Calu3 (cell line): ENCODE measurements around the gene TOPBP1. TPM values are rescaled to one million over a fixed set of nuclear protein-coding genes. Genes with fewer than 3 reads are reported as not detected.
"Not testable (repeated sequence)": the region's sequence is repeated elsewhere in the genome, so short reads cannot be mapped to it uniquely, and the experiment has no call there.

ENCODE experiments used
- BruUV-seq: library from RNA; stranded (reverse); fragments of 400-500 nt; replicated peaks from 2 replicates; lab custom pipeline; 2021; lab: Mats Ljungman, UMichigan
- CTCF ChIA-PET: fragments of 300-600 bp; sonication (Branson Sonifier 250); formaldehyde crosslinking; loops from one replicate; lab custom pipeline; 2022; ENCODE audit warnings: antibody characterized with exemption; lab: Charles Lee
- DNase-seq: peaks from one replicate; pipeline ENCODE4 v3.0.0; 2022
- H3K27ac Mint-ChIP-seq: one replicate; pipeline ENCODE4 v1.8.0; 2022; ENCODE audit warnings: mixed read lengths; ENCODE audit not compliant: unreplicated experiment
- H3K27me3 Mint-ChIP-seq: one replicate; pipeline ENCODE4 v1.8.0; 2022; ENCODE audit warnings: mixed read lengths; ENCODE audit not compliant: unreplicated experiment
- H3K36me3 Mint-ChIP-seq: one replicate; pipeline ENCODE4 v1.8.0; 2022; ENCODE audit warnings: mild to moderate bottlenecking, moderate library complexity, mixed read lengths; ENCODE audit not compliant: insufficient read depth, unreplicated experiment
- H3K4me1 Mint-ChIP-seq: one replicate; pipeline ENCODE4 v1.8.0; 2022; ENCODE audit warnings: mild to moderate bottlenecking, low read depth, mixed read lengths; ENCODE audit not compliant: unreplicated experiment
- H3K4me3 Mint-ChIP-seq: one replicate; pipeline ENCODE4 v1.8.0; 2022; ENCODE audit warnings: mild to moderate bottlenecking, low read depth, moderate library complexity, mixed read lengths; ENCODE audit not compliant: unreplicated experiment
- H3K9me3 Mint-ChIP-seq: one replicate; pipeline ENCODE4 v1.8.0; 2022; ENCODE audit warnings: low read depth, mixed read lengths; ENCODE audit not compliant: unreplicated experiment
- CTCF ChIP-seq: fragments of 200-600 bp; IDR thresholded peaks from one replicate; pipeline ENCODE4 v1.8.0; 2022; ENCODE audit warnings: antibody characterized with exemption; ENCODE audit not compliant: unreplicated experiment
- intact Hi-C: fragments of 100-400 bp; cut with micrococcal nuclease; formaldehyde crosslinking; loops from one replicate; pipeline ENCODE4 v1.10.0; 2022; ENCODE audit not compliant: unreplicated experiment
- total RNA-seq: library from RNA; stranded (reverse); gene quantifications from 2 replicates; pipeline ENCODE4 v1.2.3, GENCODE V29; 2022

Gene TOPBP1
- total RNA-seq, 1 experiment from 2014 or later: 94.7 TPM

- Mint-ChIP-seq H3K4me3 (no peak overlapping the region), H3K36me3 (peaks cover 5% of the 10 kb centered on the region), H3K27ac (no peak overlapping the region), H3K27me3 (peaks cover 12% of the 10 kb centered on the region), H3K9me3 (no peaks in the 10 kb centered on the region), H3K4me1 (peaks cover 12% of the 10 kb centered on the region)
- no peak for DNase-seq
- no peak for TF ChIP-seq CTCF
- BruUV-seq: no TSS peak
- CTCF ChIA-PET: no interaction called here
- intact Hi-C loops: no loop called here
These were observed 10.7 kb upstream of the TOPBP1 start for GRCh38 chr3:133672461-133672860.

GRCh38 chr3:133670525-133670995 lies 8.8 kb upstream of the TOPBP1 start:
- Mint-ChIP-seq H3K27ac (no peak overlapping the region), H3K36me3 (peaks cover 5% of the 10 kb centered on the region), H3K27me3 (peaks cover 12% of the 10 kb centered on the region), H3K4me1 (peaks cover 12% of the 10 kb centered on the region), H3K4me3 (no peak overlapping the region), H3K9me3 (no peaks in the 10 kb centered on the region)
- intact Hi-C loops: no loop called here
- no TSS peak for BruUV-seq
- CTCF ChIA-PET: no interaction called here
- TF ChIP-seq CTCF: no peak
- DNase-seq: no peak

- H3K27ac Mint-ChIP-seq: no peak overlapping the region
- no peaks in the 10 kb centered on the region for H3K9me3 Mint-ChIP-seq
- intact Hi-C loops: loop anchor here (10.0 kb wide), 1 partner anchor 935 kb away; no protein-coding TSS in a partner anchor
- peaks cover 12% of the 10 kb centered on the region for H3K4me1 Mint-ChIP-seq
- H3K27me3 Mint-ChIP-seq: peaks cover 12% of the 10 kb centered on the region
- no TSS peak for BruUV-seq
- H3K4me3 Mint-ChIP-seq: no peak overlapping the region
- no peak for TF ChIP-seq CTCF
- peaks cover 5% of the 10 kb centered on the region for H3K36me3 Mint-ChIP-seq
- CTCF ChIA-PET: no interaction called here
- no peak for DNase-seq
These were observed 8.3 kb upstream of the TOPBP1 start for GRCh38 chr3:133669949-133670524.

GRCh38 chr3:133667118-133667517 lies 5.4 kb upstream of the TOPBP1 start:
- Mint-ChIP-seq H3K9me3 (no peaks in the 10 kb centered on the region), H3K36me3 (peaks cover 9% of the 10 kb centered on the region), H3K27ac (no peak overlapping the region), H3K27me3 (no peaks in the 10 kb centered on the region), H3K4me1 (peaks cover 25% of the 10 kb centered on the region), H3K4me3 (no peak overlapping the region)
- CTCF ChIA-PET: no interaction called here
- no TSS peak for BruUV-seq
- TF ChIP-seq CTCF: no peak
- no peak for DNase-seq
- intact Hi-C loops: loop anchor here (10.0 kb wide), 1 partner anchor 932 kb away; no protein-coding TSS in a partner anchor

- H3K36me3 Mint-ChIP-seq: peaks cover 23% of the 10 kb centered on the region
- intact Hi-C loops: loop anchor here (10.0 kb wide), 1 partner anchor 930 kb away; no protein-coding TSS in a partner anchor
- not testable (repeated sequence) for H3K4me3 Mint-ChIP-seq, BruUV-seq, H3K27ac Mint-ChIP-seq, H3K27me3 Mint-ChIP-seq, DNase-seq, H3K9me3 Mint-ChIP-seq
- CTCF ChIA-PET: interaction anchor here (0.5 kb wide), 1 partner anchor 167 kb away, joined by 3 read pairs; no protein-coding TSS in a partner anchor
- peaks cover 21% of the 10 kb centered on the region for H3K4me1 Mint-ChIP-seq
These were observed 3.4 kb upstream of the TOPBP1 start for GRCh38 chr3:133665188-133665587.
